ENCODE results near the gene FAM174C.

DNA sequence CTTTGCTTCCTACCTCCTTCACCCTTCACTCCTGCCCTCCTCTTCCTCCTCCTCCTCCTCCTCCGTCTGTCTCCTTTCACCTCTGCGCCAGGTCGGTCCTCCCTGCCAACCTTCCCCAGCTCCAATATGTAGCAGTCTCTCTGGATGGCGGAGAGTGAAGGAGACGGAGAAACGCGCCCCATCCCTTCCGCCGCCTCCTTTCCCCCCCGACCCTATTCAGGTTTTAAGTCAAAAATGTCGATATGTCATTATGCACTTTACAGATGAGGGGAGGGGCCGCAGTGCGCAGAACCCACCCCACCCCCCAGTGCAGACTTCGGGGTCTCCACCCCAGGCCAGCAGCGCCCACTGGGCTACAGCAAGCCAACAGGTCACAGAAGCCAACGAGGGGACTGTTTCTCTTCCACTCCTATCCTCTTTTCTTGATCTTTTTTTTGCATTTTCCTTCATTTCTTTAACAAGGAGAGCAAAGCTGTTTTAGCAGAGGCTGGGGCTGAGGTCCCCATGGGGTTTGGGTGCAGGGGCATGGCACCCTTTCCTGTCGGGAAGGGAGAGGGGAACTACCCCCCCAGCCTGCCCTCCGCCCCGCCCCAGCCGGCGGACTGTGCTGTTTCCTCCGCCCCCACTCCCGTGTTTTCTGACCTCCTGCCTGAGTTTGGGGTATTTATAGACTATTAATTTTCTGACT lies 17.7 kb upstream of the FAM174C start:
- TF ChIP-seq ZNF274 (IDR thresholded peaks at IDR 0.05; ENCODE audit: insufficient read depth, insufficient read length) (no peak), ATF2 (IDR thresholded peaks at IDR 0.05; ENCODE audit: low read length) (no peak), CTCF (IDR thresholded peaks at IDR 0.05 in 2 of 3, conservative IDR thresholded peaks at IDR 0.05 in 1 of 3; ENCODE audit: control insufficient read depth in 2 of 3, extremely low read depth in 1 of 3, insufficient read depth in 1 of 3, low read depth in 3 of 3, low read length in 3 of 3) (no peak), RCOR1 (conservative IDR thresholded peaks at IDR 0.05; ENCODE audit: low read depth, low read length) (no peak), RAD21 (IDR thresholded peaks at IDR 0.05; ENCODE audit: insufficient read depth, low read depth, low read length) (no peak), ELK1 (IDR thresholded peaks at IDR 0.05; ENCODE audit: low read depth, low read length) (no peak), SIN3A (IDR thresholded peaks at IDR 0.05; ENCODE audit: low read depth, low read length) (no peak), EED (IDR thresholded peaks at IDR 0.05; ENCODE audit: low read depth) (no peak)
- TF ChIP-seq, protein P1, sequence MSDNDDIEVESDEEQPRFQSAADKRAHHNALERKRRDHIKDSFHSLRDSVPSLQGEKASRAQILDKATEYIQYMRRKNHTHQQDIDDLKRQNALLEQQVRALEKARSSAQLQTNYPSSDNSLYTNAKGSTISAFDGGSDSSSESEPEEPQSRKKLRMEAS (IDR thresholded peaks at IDR 0.05; ENCODE audit: low read depth, low read length) = no peak

All from GM12878 (cell line).